G401.6 (cell line): Measurements from ENCODE around the gene ALG14.

Experiments
- FAIRE-seq: peaks from 2 replicates; lab custom pipeline; 2012; peaks lifted over from hg19 to GRCh38; lab: Jason Lieb, UNC

ALG14 gene

GRCh38 chr1:94979656-94980581 lies 92.8 kb downstream of the ALG14 start:
- FAIRE-seq: no peak

GRCh38 chr1:94979131-94979530 lies 93.6 kb downstream of the ALG14 start:
- FAIRE-seq: no peak

- FAIRE-seq: no peak
Observed at GRCh38 chr1:94978401-94978800, 94.3 kb downstream of the ALG14 start.

- FAIRE-seq: no peak
Observed at GRCh38 chr1:94976971-94977548, 95.7 kb downstream of the ALG14 start.

DNA sequence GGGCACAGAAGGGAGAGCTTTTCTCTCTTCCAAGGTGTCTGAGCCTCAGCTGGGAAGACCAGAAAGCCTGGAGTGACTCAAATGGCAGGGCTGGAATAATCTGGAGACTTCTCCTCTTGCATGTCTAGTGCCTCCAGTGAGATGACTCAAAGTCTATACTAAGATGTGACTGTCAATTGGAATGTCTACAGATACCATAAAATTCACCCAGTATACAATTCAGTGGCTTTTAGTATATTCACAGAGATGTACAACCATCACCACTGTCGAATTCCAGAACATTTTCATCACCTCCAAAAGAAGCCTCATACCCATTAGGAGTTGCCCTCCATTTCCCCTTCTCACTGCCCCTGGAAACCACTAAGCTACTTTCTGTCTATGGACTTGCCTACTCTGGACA lies 97.9 kb downstream of the ALG14 start:
- no peak for FAIRE-seq

DNA sequence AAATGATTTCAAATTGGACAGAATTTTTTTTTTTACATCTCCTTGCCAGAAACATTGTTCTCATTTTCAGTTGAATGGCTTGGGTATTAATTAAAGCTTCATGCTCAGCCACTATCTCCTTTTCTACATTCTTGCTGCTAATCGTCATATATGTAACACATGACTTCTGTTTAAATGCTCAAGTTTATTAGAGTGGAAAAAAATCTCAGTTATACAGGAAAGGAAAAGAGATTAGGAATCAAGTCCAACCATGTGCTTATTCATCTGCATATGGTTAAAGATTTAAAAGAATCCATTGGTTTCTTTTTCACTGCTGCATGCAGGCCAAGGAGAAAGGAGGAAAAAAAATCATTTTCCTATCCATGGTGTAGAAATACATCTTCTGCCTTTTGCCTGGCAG lies 98.5 kb downstream of the ALG14 start:
- FAIRE-seq: no peak

GRCh38 chr1:94973309-94973922 lies 99.3 kb downstream of the ALG14 start:
- FAIRE-seq: no peak

GRCh38 chr1:94971491-94971924 lies 101.2 kb downstream of the ALG14 start:
- FAIRE-seq: no peak

DNA sequence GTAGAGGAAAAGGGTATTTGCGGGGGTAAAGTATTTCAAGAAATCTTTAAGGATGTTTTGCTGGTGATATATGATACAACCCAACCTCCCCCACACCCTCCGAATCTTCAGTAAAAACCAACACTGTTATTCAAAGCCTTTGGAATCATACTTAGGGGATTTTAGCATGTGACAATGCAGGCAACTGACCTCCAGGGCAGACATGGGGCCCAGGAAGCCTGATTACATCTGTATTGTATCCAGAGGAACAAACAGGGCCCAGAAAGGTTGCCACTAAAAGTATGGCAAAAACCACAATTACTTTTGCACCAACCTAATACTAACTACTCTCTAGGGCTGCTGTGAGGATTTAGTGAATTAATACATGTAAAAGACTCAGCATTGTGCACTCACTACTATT lies 102.0 kb downstream of the ALG14 start:
- no peak for FAIRE-seq

GRCh38 chr1:94969137-94969536 lies 103.6 kb downstream of the ALG14 start:
- FAIRE-seq: no peak

GRCh38 chr1:94966033-94966432 lies 106.7 kb downstream of the ALG14 start:
- FAIRE-seq: no peak

GRCh38 chr1:94963864-94964263 lies 108.9 kb downstream of the ALG14 start:
- no peak for FAIRE-seq

DNA sequence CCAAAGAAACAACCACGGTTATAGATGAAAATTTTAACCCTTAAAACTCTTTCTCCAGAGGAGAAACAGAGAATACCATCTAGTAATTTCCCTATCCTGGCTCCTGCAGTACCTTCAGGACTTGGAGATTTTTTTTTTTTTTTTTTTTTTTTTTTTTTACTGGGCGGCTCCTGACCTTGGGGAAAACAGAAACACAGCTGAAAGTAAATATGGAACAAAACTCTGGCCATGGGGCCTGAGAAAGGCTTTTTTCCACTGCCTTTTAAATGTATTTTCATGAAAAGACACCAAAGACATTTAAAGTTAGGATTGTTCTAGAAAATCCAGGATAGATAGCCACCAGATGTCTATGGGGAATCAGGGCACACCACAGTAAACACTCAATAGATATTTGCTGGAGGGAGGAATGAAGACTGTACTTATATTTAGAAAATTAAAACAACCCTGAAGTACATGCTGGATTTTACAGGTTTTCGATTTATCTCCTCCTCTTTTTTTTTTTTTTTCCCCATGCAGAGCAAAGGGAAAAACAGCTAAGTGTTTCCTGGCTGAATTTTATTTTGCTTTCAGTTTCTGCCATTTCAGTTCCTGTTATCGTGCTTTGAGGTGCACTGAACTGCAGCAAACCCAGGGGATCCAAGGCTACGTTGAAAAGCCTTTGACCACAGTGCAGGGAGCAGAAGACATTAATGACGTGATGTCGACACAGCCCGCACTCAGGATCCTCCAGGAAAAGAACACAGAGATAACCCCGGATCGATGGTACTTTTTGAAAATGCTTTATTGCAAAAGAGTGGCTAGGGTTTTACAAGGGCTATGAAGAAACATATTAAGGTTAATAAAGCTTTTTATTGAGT lies 110.1 kb downstream of the ALG14 start:
- no peak for FAIRE-seq

GRCh38 chr1:94961988-94962387 lies 110.8 kb downstream of the ALG14 start:
- FAIRE-seq: no peak

DNA sequence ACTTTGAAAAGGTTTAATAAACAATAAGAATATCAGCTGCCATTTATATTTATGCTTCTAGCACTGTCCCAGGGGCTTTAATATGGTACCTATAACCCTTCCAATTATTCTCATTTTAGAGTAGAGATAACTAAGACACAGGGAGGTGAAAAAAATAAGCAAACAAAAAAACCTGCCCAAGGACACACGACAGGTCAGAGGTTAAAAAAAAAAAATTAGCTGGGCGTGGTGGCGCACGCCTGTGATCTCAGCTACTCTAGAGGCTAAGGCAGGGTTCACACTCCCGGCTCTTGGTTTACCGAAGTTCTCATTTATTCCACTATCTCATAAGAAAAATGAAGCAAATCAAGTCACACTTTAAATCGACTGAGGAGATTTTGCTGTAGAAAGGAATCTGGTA lies 111.2 kb downstream of the ALG14 start:
- FAIRE-seq: no peak

DNA sequence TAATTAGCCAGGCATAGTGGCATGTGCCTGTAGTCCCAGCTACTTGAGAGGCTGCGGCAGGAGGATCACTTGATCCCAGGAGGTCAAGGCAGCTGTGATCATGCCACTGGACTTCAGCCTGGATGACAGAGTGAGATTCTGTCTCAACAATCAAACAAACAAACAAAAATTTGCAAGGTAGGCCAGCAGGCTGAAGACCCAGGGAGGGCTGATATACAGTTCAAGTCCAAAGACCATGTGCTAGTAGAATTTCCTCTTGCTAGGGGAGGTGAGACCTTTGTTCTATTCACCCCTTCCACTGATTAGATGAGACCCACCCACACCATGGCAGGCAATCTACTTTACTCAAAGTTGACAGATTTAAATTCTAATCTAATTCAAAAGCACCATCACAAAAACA lies 114.7 kb downstream of the ALG14 start:
- FAIRE-seq: no peak

- no peak for FAIRE-seq
Observed at GRCh38 chr1:94955767-94956632, 116.8 kb downstream of the ALG14 start.

DNA sequence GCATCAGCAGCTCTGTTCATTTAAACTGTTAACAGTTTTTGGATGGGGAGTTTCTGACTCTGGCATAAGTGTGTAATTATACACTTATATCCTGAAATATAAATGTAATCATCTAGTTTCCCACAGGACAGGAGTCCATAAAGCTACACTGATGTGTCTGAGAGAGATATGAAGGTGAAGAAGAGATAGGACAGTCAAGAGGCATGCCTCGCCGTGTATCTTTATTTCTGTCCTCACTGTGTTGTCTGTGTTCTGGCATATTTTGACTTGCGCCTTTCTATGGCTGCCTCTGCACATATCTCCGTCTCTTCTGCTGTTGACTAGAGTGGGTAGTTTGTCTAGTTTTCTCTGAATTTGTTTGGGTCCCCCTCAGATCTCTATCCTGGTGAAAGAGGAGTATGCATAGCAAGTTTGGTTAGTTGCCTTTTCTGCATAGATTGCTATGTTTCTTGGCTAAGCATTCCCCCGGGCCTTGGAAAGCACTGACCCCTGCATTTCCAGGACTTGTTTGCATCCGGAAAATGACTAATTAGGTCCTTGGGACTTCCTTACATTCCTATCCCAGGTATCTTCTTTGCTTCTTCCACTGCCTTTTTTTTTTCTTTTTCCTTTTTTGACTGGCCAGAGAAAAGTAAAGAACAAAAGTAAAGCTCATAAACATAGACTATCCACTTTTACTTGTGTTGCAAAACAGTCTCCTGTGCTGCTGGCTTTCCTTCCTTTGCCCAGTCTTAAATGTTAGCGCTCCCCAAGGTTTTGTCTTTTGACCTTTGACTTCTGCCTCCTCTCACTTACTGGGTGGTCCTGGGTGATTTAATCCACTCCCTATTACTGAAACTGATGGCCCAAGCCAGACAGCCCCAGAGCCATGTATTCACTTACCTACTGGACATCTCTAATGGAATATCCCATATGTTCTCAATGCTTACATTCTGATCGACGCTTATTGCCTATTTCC lies 118.2 kb downstream of the ALG14 start:
- FAIRE-seq: no peak

GRCh38 chr1:94953746-94954145 lies 119.0 kb downstream of the ALG14 start:
- no peak for FAIRE-seq

DNA sequence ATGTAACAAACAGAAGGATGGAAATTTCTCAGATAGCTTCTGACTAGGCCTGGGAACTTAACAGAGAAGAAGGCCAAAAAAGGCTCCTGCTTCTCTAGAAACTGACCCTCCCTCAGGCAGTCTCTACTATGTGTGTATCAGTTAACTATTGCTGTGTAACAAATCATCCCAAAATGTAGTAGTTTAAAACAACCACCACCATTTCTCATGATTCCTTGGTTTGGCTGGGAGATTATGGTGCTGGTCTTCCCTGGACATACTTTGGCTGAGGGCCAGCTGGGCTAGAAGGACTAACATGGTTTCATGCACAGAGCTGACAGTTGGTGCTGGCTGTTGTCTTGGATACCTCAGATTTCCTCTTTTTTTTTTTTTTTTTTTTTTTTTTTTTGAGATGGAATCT lies 119.6 kb downstream of the ALG14 start:
- no peak for FAIRE-seq
